HepG2 (cell line): ENCODE measurements around the gene LGI2. TPM values are rescaled to one million over a fixed set of nuclear protein-coding genes. Genes with fewer than 3 reads are reported as not detected.

Experiments used
- ATAC-seq: fragments of 200-7000 bp; cut with Tn5 transposase; 3 replicates; pipeline ENCODE4 v1.9.1; 2020; ENCODE audit warnings: mild to moderate bottlenecking, moderate library complexity
- BruUV-seq: library from RNA; stranded (reverse); fragments of 400-500 nt; replicated peaks from 2 replicates; lab custom pipeline; 2021; lab: Mats Ljungman, UMichigan
- CTCF ChIA-PET: fragments of 300-600 bp; formaldehyde crosslinking; extraction: SDS; loops from one replicate; lab custom pipeline; 2021; ENCODE audit warnings: low total read pairs, inconsistent platforms, low intra/inter-chr PET ratio; lab: Yijun Ruan, JAX
- POLR2A ChIA-PET: fragments of 350-600 bp; sonication (Branson Sonifier 250); formaldehyde crosslinking; loops from one replicate; lab custom pipeline; 2020; ENCODE audit warnings: antibody characterized with exemption, inconsistent platforms; lab: Yijun Ruan, JAX
- DNase-seq: peaks from one replicate; pipeline ENCODE4 v3.0.0-alpha.2; 2015; ENCODE audit warnings: low spot score
- FAIRE-seq: peaks from 3 replicates; lab custom pipeline; 2011; peaks lifted over from hg19 to GRCh38; lab: Jason Lieb, UNC
- H2AFZ ChIP-seq: one replicate; pipeline ENCODE4 v1.6.1; 2011; ENCODE audit warnings: low read length, inconsistent platforms
- H3K27ac ChIP-seq: fragments of 300-600 bp; 3 replicates; pipeline ENCODE4 v1.8.0; 2011; ENCODE audit warnings: mixed run types, mild to moderate bottlenecking, mixed read lengths, low read length, inconsistent platforms; ENCODE audit not compliant: insufficient read depth; ENCODE audit errors: extremely low read length
- H3K27me3 ChIP-seq, 2 experiments: fragments of 200-600 bp in 1 of 2; 2 replicates in 1 of 2; 3 replicates in 1 of 2; pipeline versions ENCODE4 v1.6.0 to v1.8.0; 2011; ENCODE audit warnings: low read length in 2 of 2, mild to moderate bottlenecking in 2 of 2, moderate library complexity in 2 of 2, inconsistent platforms in 1 of 2; ENCODE audit not compliant: insufficient read depth in 2 of 2, control insufficient read depth in 1 of 2
- H3K36me3 ChIP-seq, 2 experiments: fragments of 200-600 bp in 1 of 2; replicated peaks in 1 of 2; 2 replicates in 1 of 2; 3 replicates in 1 of 2; pipeline versions ENCODE4 v1.5.1 to v1.8.0; 2011; ENCODE audit warnings: low read length in 2 of 2, inconsistent platforms in 1 of 2; ENCODE audit not compliant: insufficient read depth in 2 of 2, control insufficient read depth in 1 of 2
- H3K4me1 ChIP-seq: 2 replicates; pipeline ENCODE4 v1.5.1; 2012; ENCODE audit warnings: low read length, inconsistent platforms; ENCODE audit not compliant: insufficient read depth
- H3K4me2 ChIP-seq: 2 replicates; pipeline ENCODE4 v1.6.0; 2011; ENCODE audit warnings: low read depth, low read length, inconsistent platforms
- H3K4me3 ChIP-seq, 3 experiments: fragments of 200-600 bp in 1 of 3; sonication (generic), shearing (Covaris generic) in 1 of 3; replicated peaks in 1 of 3; 2 replicates each; pipeline ENCODE4 v1.5.1; 2011 to 2016; ENCODE audit warnings: low read length in 3 of 3, inconsistent platforms in 2 of 3, low read depth in 2 of 3, mild to moderate bottlenecking in 2 of 3, control low read depth in 1 of 3, mixed read lengths in 1 of 3; ENCODE audit not compliant: insufficient read depth in 1 of 3
- H3K79me2 ChIP-seq: one replicate; pipeline ENCODE4 v1.6.1; 2011; ENCODE audit warnings: low read length, inconsistent platforms; ENCODE audit not compliant: insufficient read depth
- H3K9ac ChIP-seq: 2 replicates; pipeline ENCODE4 v1.6.0; 2011; ENCODE audit warnings: mild to moderate bottlenecking, low read depth, low read length, inconsistent platforms; ENCODE audit not compliant: insufficient read depth
- H3K9me3 ChIP-seq: 2 replicates; pipeline ENCODE4 v1.5.1; 2012; ENCODE audit warnings: mild to moderate bottlenecking, low read length
- H4K20me1 ChIP-seq: 2 replicates; pipeline ENCODE4 v1.6.0; 2011; ENCODE audit warnings: inconsistent platforms, mild to moderate bottlenecking, low read length, moderate library complexity; ENCODE audit not compliant: insufficient read depth
- CC2D1A ChIP-seq: sonication (generic); formaldehyde crosslinking; IDR thresholded peaks from 2 replicates; pipeline ENCODE4 v1.8.1; 2023; ENCODE audit warnings: mild to moderate bottlenecking, missing genetic modification reagents
- MAFK ChIP-seq, 2 experiments: IDR thresholded peaks in 1 of 2; conservative IDR thresholded peaks in 1 of 2; 2 replicates each; pipeline ENCODE4 v1.6.1; 2011; ENCODE audit warnings: improper control_type of control experiment in 2 of 2, low read length in 2 of 2
- SMYD3 ChIP-seq: sonication (generic); formaldehyde crosslinking; IDR thresholded peaks from 2 replicates; pipeline ENCODE4 v1.8.1; 2023; ENCODE audit warnings: mild to moderate bottlenecking, missing genetic modification reagents
- TFE3 ChIP-seq: IDR thresholded peaks from 2 replicates; pipeline ENCODE4 v1.6.1; 2016
- THAP11 ChIP-seq: IDR thresholded peaks from 2 replicates; pipeline ENCODE4 v1.6.1; 2016; ENCODE audit warnings: missing biosample characterization, missing genetic modification reagents
- XBP1 ChIP-seq: sonication (generic); formaldehyde crosslinking; IDR thresholded peaks from 2 replicates; pipeline ENCODE4 v1.5.0; 2020; ENCODE audit warnings: missing genetic modification reagents
- ZNF253 ChIP-seq: sonication (generic); formaldehyde crosslinking; IDR thresholded peaks from 2 replicates; pipeline ENCODE4 v1.8.0; 2022; ENCODE audit warnings: mild to moderate bottlenecking, missing genetic modification reagents, borderline replicate concordance
- ZNF674 ChIP-seq: sonication (generic); formaldehyde crosslinking; IDR thresholded peaks from 2 replicates; pipeline ENCODE4 v1.5.0; 2020; ENCODE audit warnings: low read depth, mild to moderate bottlenecking, missing genetic modification reagents
- ZNF773 ChIP-seq: sonication (generic); formaldehyde crosslinking; IDR thresholded peaks from 2 replicates; pipeline ENCODE4 v1.4.0; 2020; ENCODE audit warnings: missing genetic modification reagents, borderline replicate concordance
- ZSCAN12 ChIP-seq: sonication (generic); formaldehyde crosslinking; IDR thresholded peaks from 2 replicates; pipeline ENCODE4 v1.9.0; 2021; ENCODE audit warnings: mild to moderate bottlenecking, missing genetic modification reagents
- WGBS: methylation state at CpG from one replicate; pipeline ENCODE4 v1.1.6; 2017; ENCODE audit warnings: low lambda C conversion rate; 5-methylcytosine and 5-hydroxymethylcytosine counted together
- in situ Hi-C: cut with HindIII; loops from 2 replicates; pipeline ENCODE4 v1.10.0; 2017; ENCODE audit warnings: low pct_unique_long_range_greater_than_20kb; ENCODE audit not compliant: extremely low pct_ligation_motif_present
- intact Hi-C: fragments of 100-400 bp; cut with micrococcal nuclease; formaldehyde crosslinking; loops from one replicate; pipeline ENCODE4 v1.10.0; 2022; ENCODE audit not compliant: unreplicated experiment
- polyA plus RNA-seq, 8 experiments: library from polyadenylated mRNA; depleted of rRNA in 3 of 8; stranded (reverse) in 7 of 8; unstranded in 1 of 8; fragments of >200 nt; fragmentation: Illumina TruSeq in 4 of 8; extraction: Trizol in 4 of 8; gene quantifications; 2 replicates each; pipeline versions ENCODE4 v1.2.1 to v1.2.3, GENCODE V29; 2011 to 2016; ENCODE audit warnings: low read depth in 4 of 8, missing spikeins in 1 of 8, mixed read lengths in 1 of 8; ENCODE audit not compliant: insufficient read depth in 1 of 8
- total RNA-seq, 5 experiments: library from RNA; depleted of rRNA; stranded (reverse); fragments of >200 nt; fragmentation: Illumina TruSeq; extraction: Trizol; gene quantifications; 2 replicates each; pipeline ENCODE4 v1.2.3, GENCODE V29; 2016; ENCODE audit warnings: low read depth in 1 of 5

The LGI2 gene
- total and polyA plus RNA-seq, 2 of the 13 experiments (the other 11 are each of a cell fraction or from before 2014, with no cell fraction given): not detected

- Histone ChIP-seq H3K9me3 (no peaks in the 10 kb centered on the region), H3K79me2 (no peaks in the 10 kb centered on the region), H3K4me3 (no peak overlapping the region), H3K27me3 (no peaks in the 10 kb centered on the region), H3K4me1 (no peaks in the 10 kb centered on the region), H2AFZ (no peak overlapping the region), H3K27ac (no peak overlapping the region), H3K4me2 (no peak overlapping the region), H3K36me3 (no peaks in the 10 kb centered on the region), H4K20me1 (no peaks in the 10 kb centered on the region), H3K9ac (no peak overlapping the region)
- intact Hi-C loops: no loop called here
- no peak for TF ChIP-seq ZNF674 (CRISPR knock-in tag)
- TF ChIP-seq MAFK (conservative IDR thresholded peaks at IDR 0.05 in 1 of 2, IDR thresholded peaks at IDR 0.05 in 1 of 2; ENCODE audit: low read length in 2 of 2): no peak
- TF ChIP-seq ZSCAN12 (CRISPR knock-in tag): no peak
- no peak for TF ChIP-seq THAP11
- TF ChIP-seq ZNF773 (CRISPR knock-in tag): no peak
- TF ChIP-seq ZNF253 (CRISPR knock-in tag): no peak
- TF ChIP-seq SMYD3 (CRISPR knock-in tag): no peak
- no peak for TF ChIP-seq XBP1
- TF ChIP-seq TFE3 (CRISPR knock-in tag): no peak
- TF ChIP-seq CC2D1A (CRISPR knock-in tag): no peak
- CTCF ChIA-PET: no interaction called here
- in situ Hi-C loops: no loop called here
- POLR2A ChIA-PET: no interaction called here
- FAIRE-seq: no peak
- no peak for ATAC-seq
- 6% methylated on average over 3 of the region's 3 CpGs for WGBS
- no TSS peak for BruUV-seq
- no peak for DNase-seq
Measured at GRCh38 chr4:25063116-25063515, 32.4 kb upstream of the LGI2 start.
